Measurements from ENCODE around the gene KIAA0513. TPM values are rescaled to one million over a fixed set of nuclear protein-coding genes. Genes with fewer than 3 reads are reported as not detected.

Gene KIAA0513
- total and polyA plus RNA-seq, 2 of the 13 experiments (the other 11 are each of a cell fraction or from before 2014, with no cell fraction given) = 1.8 TPM

DNA sequence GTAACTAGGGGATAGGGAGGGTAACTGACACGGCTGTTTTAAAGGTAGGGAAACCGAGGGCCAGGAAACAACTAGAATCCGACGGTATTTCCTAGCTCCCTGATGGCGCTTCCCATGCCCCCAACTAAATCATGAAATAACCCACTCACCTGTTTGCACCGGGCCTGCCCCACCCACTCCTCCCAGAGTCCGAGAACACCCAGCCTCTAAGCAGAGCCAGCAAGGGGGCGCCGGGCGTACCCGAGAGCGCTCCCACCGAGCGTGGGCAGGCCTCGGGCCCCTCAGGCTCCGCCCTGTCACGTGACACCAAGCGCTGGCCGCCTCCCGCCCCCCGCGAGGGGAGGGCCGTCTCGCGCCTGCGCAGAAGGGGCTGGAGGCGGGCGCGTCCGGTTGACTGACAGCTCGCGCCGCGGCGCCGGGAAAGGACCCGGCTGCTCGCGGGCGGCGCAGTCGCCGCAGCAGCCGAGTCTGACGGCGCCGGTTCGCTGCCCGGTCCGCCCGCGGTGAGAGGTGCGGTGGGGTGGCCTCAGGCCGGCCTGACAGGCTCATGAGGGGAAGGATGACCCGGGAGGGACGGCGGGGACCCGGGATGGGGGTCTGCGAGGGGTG, at the start of gene KIAA0513 (continued):
- TF ChIP-seq, protein P1, sequence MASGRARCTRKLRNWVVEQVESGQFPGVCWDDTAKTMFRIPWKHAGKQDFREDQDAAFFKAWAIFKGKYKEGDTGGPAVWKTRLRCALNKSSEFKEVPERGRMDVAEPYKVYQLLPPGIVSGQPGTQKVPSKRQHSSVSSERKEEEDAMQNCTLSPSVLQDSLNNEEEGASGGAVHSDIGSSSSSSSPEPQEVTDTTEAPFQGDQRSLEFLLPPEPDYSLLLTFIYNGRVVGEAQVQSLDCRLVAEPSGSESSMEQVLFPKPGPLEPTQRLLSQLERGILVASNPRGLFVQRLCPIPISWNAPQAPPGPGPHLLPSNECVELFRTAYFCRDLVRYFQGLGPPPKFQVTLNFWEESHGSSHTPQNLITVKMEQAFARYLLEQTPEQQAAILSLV (CRISPR knock-in tag; IDR thresholded peaks at IDR 0.05; ENCODE audit: borderline replicate concordance) = 0 out of 2 replicates have a peak, but pooled peaks have one; percentile 75
- TF ChIP-seq MTF1 (CRISPR knock-in tag; IDR thresholded peaks at IDR 0.05) (no peak), GATAD1 (CRISPR knock-in tag; IDR thresholded peaks at IDR 0.05) (peak; percentile 40; the same call in 1 of the 2 replicates), JUNB (CRISPR knock-in tag; IDR thresholded peaks at IDR 0.05; ENCODE audit: borderline replicate concordance) (no peak), MAZ (IDR thresholded peaks at IDR 0.05; ENCODE audit: borderline replicate concordance, low read depth, low read length) (peak; percentile 95; the same call in 1 of the 2 replicates), MAZ (CRISPR knock-in tag; IDR thresholded peaks at IDR 0.05; ENCODE audit: low read depth) (peak; percentile 90), KLF13 (CRISPR knock-in tag; IDR thresholded peaks at IDR 0.05) (no peak), ZNF431 (CRISPR knock-in tag; IDR thresholded peaks at IDR 0.05; ENCODE audit: borderline replicate concordance, low read depth) (0 out of 2 replicates have a peak, but pooled peaks have one; percentile 0), KAT7 (CRISPR knock-in tag; IDR thresholded peaks at IDR 0.05; ENCODE audit: borderline replicate concordance) (no peak), POLR2AphosphoS2 (IDR thresholded peaks at IDR 0.05; ENCODE audit: low read depth, low read length) (no peak), ZNF616 (CRISPR knock-in tag; IDR thresholded peaks at IDR 0.05; ENCODE audit: low read depth) (no peak), ZNF569 (CRISPR knock-in tag; IDR thresholded peaks at IDR 0.05; ENCODE audit: borderline replicate concordance) (no peak), ZFP36L1 (CRISPR knock-in tag; IDR thresholded peaks at IDR 0.05) (peak; percentile 72; the same call in 1 of the 2 replicates), ZNF33B (CRISPR knock-in tag; IDR thresholded peaks at IDR 0.05) (0 out of 2 replicates have a peak, but pooled peaks have one; percentile 83), ELF4 (CRISPR knock-in tag; IDR thresholded peaks at IDR 0.05; ENCODE audit: borderline replicate concordance) (no peak), ARNT2 (CRISPR knock-in tag; IDR thresholded peaks at IDR 0.05; ENCODE audit: low read depth) (peak; percentile 76), THAP11 (CRISPR knock-in tag; IDR thresholded peaks at IDR 0.05) (peak; percentile 73), RORA (CRISPR knock-in tag; IDR thresholded peaks at IDR 0.05) (no peak), ZNF264 (CRISPR knock-in tag; IDR thresholded peaks at IDR 0.05) (no peak), ZFP62 (CRISPR knock-in tag; IDR thresholded peaks at IDR 0.05) (no peak), HNRNPK (IDR thresholded peaks at IDR 0.05; ENCODE audit: low read depth, low read length, poor library complexity, severe bottlenecking) (peak; percentile 75), REPIN1 (CRISPR knock-in tag; IDR thresholded peaks at IDR 0.05; ENCODE audit: borderline replicate concordance, low read depth) (0 out of 2 replicates have a peak, but pooled peaks have one; percentile 52), RNF2 (conservative IDR thresholded peaks at IDR 0.05; ENCODE audit: low read depth) (peak; percentile 63; the same call in 1 of the 2 replicates), SKI (IDR thresholded peaks at IDR 0.05; ENCODE audit: partially characterized antibody) (peak; percentile 62)
- TF ChIP-seq, protein P2, sequence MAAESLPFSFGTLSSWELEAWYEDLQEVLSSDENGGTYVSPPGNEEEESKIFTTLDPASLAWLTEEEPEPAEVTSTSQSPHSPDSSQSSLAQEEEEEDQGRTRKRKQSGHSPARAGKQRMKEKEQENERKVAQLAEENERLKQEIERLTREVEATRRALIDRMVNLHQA (CRISPR knock-in tag; IDR thresholded peaks at IDR 0.05) = no peak
- TF ChIP-seq, protein P3, sequence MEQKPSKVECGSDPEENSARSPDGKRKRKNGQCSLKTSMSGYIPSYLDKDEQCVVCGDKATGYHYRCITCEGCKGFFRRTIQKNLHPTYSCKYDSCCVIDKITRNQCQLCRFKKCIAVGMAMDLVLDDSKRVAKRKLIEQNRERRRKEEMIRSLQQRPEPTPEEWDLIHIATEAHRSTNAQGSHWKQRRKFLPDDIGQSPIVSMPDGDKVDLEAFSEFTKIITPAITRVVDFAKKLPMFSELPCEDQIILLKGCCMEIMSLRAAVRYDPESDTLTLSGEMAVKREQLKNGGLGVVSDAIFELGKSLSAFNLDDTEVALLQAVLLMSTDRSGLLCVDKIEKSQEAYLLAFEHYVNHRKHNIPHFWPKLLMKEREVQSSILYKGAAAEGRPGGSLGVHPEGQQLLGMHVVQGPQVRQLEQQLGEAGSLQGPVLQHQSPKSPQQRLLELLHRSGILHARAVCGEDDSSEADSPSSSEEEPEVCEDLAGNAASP (CRISPR knock-in tag; IDR thresholded peaks at IDR 0.05; ENCODE audit: borderline replicate concordance) = no peak
- TF ChIP-seq, protein P4, sequence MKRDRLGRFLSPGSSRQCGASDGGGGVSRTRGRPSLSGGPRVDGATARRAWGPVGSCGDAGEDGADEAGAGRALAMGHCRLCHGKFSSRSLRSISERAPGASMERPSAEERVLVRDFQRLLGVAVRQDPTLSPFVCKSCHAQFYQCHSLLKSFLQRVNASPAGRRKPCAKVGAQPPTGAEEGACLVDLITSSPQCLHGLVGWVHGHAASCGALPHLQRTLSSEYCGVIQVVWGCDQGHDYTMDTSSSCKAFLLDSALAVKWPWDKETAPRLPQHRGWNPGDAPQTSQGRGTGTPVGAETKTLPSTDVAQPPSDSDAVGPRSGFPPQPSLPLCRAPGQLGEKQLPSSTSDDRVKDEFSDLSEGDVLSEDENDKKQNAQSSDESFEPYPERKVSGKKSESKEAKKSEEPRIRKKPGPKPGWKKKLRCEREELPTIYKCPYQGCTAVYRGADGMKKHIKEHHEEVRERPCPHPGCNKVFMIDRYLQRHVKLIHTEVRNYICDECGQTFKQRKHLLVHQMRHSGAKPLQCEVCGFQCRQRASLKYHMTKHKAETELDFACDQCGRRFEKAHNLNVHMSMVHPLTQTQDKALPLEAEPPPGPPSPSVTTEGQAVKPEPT (CRISPR knock-in tag; IDR thresholded peaks at IDR 0.05; ENCODE audit: low read depth) = no peak

All from HepG2 (cell line).